COLO829 (cell line): ENCODE results near the gene MAP3K9.

Experiments used
- DNase-seq: peaks from one replicate; pipeline ENCODE4 v3.0.0; 2012; ENCODE audit warnings: low spot score

MAP3K9 gene

DNA sequence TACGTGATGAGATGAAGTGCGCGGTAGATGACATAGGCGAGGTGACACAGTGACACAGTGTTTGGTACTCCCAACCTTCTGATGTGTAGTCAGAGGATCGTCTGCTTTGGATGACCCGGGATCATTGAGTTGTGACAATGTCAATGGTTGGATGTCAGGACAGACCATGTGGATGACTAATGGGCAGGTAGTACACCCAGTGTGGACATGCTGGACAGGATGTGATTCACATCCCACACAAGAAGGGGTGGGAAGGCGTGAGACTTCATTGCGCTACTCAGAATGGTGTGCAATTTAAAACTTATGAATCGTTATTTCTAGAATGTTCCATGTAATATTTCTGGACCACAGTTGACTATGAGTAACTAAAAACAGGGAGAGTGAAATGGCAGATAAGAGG is 23.8 kb downstream of the MAP3K9 start:
- DNase-seq = no peak

GRCh38 chr14:70784886-70785285 is 24.4 kb downstream of the MAP3K9 start:
- no peak for DNase-seq

GRCh38 chr14:70782361-70782760 is 27.0 kb downstream of the MAP3K9 start:
- DNase-seq = peak; percentile 29

GRCh38 chr14:70780396-70781075 is 28.8 kb downstream of the MAP3K9 start:
- no peak for DNase-seq

DNA sequence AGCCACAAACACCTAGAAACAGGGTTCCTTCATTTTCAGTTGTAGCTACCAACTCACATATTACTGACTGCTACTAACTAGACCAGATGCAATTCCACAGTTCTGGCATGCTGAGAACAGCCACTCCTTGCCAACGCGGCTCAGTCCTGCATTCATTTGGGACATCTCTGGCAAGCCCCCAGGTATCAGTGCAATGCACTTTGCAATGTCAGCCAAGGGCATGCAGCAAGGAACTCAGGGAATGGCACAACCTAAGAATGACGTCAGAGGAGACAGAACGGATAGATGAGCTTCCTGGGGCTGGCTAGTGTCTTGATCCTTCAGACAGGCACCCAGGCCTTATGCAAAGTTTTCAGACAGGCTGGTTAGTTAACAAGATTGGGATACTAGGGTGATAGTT is 29.6 kb downstream of the MAP3K9 start:
- DNase-seq = no peak

DNA sequence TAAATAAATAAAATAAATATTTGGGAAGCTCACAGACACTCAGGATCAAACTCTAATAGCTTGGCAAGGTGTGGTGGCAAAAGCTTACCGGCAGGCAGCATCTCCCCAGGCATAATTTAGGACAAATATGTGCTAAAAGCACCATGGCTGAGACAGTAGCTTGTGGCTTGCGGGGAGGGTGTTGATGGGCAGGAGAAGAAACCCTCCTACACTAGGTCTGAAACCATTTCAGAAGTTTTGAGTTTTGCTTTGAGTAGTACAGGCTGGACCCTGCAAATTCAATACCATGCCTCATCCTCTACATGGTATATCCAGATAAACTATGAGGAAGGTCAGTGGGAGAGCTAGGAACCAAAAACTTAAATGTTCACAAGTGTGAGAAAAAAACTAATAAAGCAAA is 33.1 kb downstream of the MAP3K9 start:
- no peak for DNase-seq

- DNase-seq = no peak
These were observed 36.0 kb downstream of the MAP3K9 start for GRCh38 chr14:70773182-70773862.

DNA sequence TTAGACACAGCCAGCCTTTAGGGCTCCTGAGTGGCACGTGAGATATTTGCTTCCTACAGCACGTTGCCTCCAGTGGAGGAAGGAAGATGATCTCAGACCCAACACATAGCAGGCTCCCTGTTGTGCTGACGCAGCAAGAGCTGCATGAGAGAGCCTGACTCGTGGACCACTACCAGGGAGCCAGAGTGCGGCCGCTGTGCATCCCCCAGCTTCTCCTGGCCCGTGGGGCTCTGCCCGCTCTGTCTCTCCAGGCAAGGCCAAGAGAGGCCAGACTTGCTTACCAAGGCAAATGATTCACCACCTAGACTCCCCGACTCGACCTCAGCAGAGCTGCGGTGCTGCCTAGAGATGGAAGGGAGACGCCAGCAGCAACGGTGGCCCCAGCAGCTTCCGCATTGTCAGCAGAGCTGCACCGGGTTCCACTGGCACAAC is 37.5 kb downstream of the MAP3K9 start:
- peak; percentile 71 for DNase-seq

DNA sequence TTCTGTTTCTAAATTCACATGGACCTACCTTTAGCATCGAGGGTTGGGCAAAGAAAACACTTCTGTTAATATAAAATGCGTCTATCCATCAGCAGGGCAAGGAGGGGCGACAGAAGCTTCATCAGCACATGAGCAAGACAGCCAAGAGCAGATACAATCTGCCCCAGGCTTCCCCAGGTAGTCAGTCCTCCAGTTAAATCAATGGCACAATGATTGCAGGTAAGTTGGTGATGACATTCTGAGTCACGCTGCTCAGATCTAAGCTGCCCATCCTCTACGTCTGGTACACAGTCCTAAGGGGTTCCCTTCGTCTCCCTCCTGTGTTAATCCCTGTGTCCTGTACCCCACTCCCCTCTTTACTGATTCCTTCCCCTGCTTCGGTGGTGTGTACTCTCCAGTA is 38.8 kb downstream of the MAP3K9 start:
- DNase-seq = no peak

- no peak for DNase-seq
These were observed 49.9 kb downstream of the MAP3K9 start for GRCh38 chr14:70759398-70759797.

DNA sequence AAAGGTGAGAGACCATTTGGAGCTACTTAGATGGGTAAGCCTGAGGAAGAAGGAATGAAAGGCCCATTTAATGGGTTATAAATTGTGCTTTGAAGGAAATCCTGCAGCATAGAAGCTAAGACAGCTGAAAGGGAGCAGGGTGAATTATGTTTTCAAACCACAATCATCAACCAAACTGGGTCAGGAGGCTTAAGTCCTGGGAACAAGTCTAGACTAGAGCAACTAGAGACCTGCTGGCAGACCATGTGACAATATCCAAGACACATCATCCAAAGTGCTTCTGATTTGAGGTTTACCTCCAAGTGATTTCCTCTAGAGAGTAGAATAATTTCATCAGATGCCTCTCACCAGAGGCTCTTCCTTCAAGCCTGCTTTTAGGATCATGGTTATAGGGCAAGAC is 53.7 kb downstream of the MAP3K9 start:
- no peak for DNase-seq

DNA sequence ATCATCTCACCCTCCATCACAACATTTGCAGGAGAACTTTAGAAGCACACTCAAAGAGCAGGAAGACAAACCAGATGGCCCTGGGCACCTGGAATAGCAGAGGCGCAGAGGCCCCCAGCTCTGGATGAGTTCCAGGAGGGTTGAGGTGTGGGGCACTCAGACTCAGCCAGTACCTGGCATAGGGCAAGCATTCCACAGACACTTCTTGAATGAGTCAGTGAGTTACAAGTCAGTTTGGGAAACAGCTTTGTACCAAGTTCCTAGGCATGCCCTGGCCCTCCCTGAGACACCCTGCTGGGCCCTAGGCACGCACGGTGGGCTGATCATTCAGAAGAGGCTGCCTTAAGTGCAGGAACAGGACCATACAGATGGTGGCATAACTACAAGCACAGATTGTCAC is 54.3 kb downstream of the MAP3K9 start:
- no peak for DNase-seq

DNA sequence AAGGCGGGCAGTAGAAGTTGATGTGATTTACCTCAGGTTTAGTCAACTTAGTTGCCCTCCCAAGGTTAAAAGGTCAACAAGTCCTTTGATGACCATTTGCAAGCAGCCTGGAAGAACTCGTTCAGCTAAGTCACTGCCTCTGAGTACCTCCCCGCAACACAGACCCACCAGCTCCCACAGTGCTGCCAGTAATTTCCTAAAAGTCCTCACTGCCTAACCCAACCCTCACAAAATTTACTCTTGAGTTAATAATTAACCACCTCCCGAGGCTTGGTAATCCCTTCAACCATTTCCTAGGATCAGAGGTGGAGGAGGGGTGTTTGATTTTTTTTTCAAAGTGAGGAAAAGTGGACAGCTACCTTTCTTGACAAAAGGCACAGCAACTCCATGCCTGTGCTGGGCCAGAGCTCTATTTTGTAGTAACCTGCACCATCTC is 55.8 kb downstream of the MAP3K9 start:
- DNase-seq = no peak

DNA sequence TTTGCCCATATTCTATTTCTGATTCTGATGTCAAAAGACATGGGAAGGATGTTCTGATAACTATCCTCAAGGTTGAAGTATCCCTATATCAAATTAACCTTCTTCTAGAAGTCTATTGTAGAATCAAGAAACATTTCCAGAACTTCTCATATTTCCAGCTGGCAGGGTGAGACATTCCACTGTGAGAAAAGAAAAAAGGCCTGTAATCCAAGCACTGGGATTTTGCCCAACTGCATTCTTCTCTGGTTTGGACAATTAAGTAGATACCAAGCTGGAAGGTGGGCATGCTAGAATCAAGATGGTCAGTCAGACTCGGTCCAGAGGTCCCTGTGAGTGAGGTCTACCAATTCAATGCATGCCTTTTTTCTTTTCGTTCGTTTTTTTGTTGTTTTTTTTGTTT is 60.9 kb downstream of the MAP3K9 start:
- DNase-seq = no peak

GRCh38 chr14:70744641-70745040 is 64.7 kb downstream of the MAP3K9 start:
- DNase-seq = no peak

- DNase-seq = no peak
These were observed 67.0 kb downstream of the MAP3K9 start for GRCh38 chr14:70742316-70742715.

GRCh38 chr14:70741482-70741881 is 67.8 kb downstream of the MAP3K9 start:
- DNase-seq = no peak

DNA sequence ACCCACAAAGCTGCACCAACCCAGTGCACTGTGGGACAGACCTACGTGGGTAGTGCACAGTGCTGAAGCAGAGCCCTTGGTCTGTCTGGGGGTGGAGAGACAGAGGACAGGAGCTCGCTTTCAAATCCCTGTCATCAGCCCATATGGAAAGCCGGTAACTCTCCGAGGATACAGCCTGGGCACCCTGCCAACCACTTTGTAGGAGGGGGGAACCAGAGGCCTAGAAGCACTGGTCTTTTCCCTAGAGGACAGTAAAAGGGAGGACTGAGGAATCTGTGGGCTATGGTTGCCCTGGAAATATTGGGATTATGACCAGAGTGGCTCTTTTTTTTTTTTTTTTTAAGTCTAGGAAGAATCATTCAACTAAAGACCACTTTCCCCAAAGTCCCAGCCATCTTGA is 74.3 kb downstream of the MAP3K9 start:
- DNase-seq = peak; percentile 34

DNA sequence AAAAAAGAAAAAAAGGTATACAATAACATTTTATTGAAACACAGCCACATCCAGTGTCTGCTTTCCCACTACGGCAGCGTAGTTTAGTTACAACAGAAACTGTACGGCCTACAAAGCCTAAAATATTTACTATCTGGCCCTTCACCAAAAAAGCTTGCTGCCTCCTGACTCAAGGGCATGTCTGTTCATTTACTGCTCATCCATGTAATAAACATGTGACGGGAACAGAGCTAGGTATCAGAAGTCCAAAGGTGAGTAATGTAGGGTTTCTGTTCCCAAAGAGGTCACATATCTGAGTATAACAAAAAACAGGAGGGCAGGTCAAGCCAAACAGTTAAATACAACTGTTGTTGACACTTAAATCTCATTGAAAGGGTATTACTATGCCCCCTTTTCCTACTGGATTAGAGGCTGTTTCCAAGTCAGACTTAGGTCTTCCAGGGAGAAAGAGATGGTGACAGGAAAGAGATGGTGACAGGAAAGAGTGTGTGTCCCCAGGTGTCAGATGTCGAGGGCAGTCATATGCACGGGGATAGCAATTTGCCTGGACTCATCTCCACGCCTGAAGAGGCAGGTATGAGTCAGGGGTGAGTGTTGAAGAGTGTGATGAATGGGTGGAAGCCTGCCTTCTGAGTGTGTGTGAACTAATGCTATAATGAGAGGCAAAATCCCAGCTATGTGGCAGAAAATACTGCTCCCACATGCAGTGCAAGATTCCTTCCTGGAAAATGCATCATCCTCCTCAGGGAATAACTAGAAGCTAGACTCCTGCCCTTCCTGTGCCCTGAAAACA is 77.7 kb downstream of the MAP3K9 start:
- no peak for DNase-seq

DNA sequence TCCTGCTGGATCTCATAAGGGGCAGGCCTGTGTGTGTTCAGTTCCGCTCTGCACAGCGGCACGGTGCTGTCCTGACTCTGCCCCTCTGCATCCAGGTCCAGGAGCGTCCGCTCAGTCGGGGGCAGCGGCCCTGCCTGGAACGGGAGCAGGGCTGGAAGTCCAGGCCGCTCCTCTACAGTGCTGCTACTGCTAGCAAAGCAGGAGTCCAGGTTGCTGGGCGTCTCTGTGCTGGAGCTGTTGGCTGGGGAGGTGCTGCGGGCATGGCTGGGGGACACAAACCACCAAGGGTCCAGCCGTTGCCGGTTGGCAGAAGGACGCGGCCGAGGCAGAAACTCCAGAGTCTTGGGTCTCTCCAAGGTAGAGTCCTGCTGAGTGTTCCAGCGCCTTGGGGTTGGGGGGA is 78.9 kb downstream of the MAP3K9 start:
- no peak for DNase-seq

- peak; percentile 76 for DNase-seq
These were observed 82.5 kb downstream of the MAP3K9 start for GRCh38 chr14:70726651-70727375.

GRCh38 chr14:70724944-70725343 is 84.4 kb downstream of the MAP3K9 start:
- DNase-seq = no peak
